OCI-LY3 (cell line): ENCODE results near the gene GALNS.
A peak's percentile ranks its signal among the peaks of the same experiment; 100 is the strongest.

Source experiments
- H2AFZ ChIP-seq: fragments of 200-600, 300-600 bp; shearing (Covaris generic); 2 replicates; pipeline ENCODE4 v1.6.0; 2014; ENCODE audit warnings: antibody characterized with exemption, low read depth, low read length
- H3K27ac ChIP-seq: fragments of 200-600, 300-600 bp; sonication (generic); 2 replicates; pipeline ENCODE4 v1.5.1; 2014; ENCODE audit warnings: mild to moderate bottlenecking, low read length, moderate library complexity, mixed read lengths
- H3K27me3 ChIP-seq: fragments of 200-600, 300-600 bp; sonication (generic); 2 replicates; pipeline ENCODE4 v1.6.1; 2014; ENCODE audit warnings: low read depth, low read length, mixed read lengths
- H3K36me3 ChIP-seq: fragments of 200-600, 300-600 bp; sonication (generic); replicated peaks from 2 replicates; pipeline ENCODE3; 2014; ENCODE audit warnings: low read depth, low read length, mixed read lengths
- H3K4me1 ChIP-seq: fragments of 300-600, 200-600 bp; sonication (generic); 2 replicates; pipeline ENCODE4 v1.6.1; 2014; ENCODE audit warnings: low read length, mixed read lengths
- H3K4me2 ChIP-seq: fragments of 200-600, 300-600 bp; sonication (generic); 2 replicates; pipeline ENCODE4 v1.6.1; 2014; ENCODE audit warnings: low read length, mixed read lengths
- H3K4me3 ChIP-seq: fragments of 300-600, 200-600 bp; sonication (generic); 2 replicates; pipeline ENCODE4 v1.5.1; 2014; ENCODE audit warnings: antibody characterized with exemption, mild to moderate bottlenecking, low read length, moderate library complexity
- H3K79me2 ChIP-seq: fragments of 300-600, 200-600 bp; shearing (Covaris generic); 2 replicates; pipeline ENCODE4 v1.6.1; 2014; ENCODE audit warnings: mild to moderate bottlenecking, low read length, mixed read lengths
- H3K9ac ChIP-seq: fragments of 300-600, 200-600 bp; shearing (Covaris generic); 2 replicates; pipeline ENCODE4 v1.6.0; 2014; ENCODE audit warnings: mild to moderate bottlenecking, low read length, moderate library complexity
- H3K9me3 ChIP-seq: fragments of 200-600, 300-600 bp; shearing (Covaris generic); 2 replicates; pipeline ENCODE4 v1.6.1; 2014; ENCODE audit warnings: low read length, mixed read lengths; ENCODE audit not compliant: insufficient read depth
- H4K20me1 ChIP-seq: fragments of 200-600, 300-600 bp; sonication (generic); 2 replicates; pipeline ENCODE4 v1.6.1; 2016; ENCODE audit warnings: low read length, mixed read lengths; ENCODE audit not compliant: insufficient read depth
- CTCF ChIP-seq: fragments of 200-600, 300-600 bp; sonication (generic); IDR thresholded peaks from 2 replicates; pipeline ENCODE4 v1.5.1; 2014; ENCODE audit warnings: antibody characterized with exemption, low read length, low read depth
- EZH2phosphoT487 ChIP-seq: fragments of 200-600 bp; shearing (Covaris generic); IDR thresholded peaks from 2 replicates; pipeline ENCODE4 v1.6.1; 2018; ENCODE audit warnings: antibody characterized with exemption, mixed run types, low read depth

Gene GALNS

GRCh38 chr16:88784074-88784855, 72.5 kb downstream of the GALNS start:
- no peak overlapping the region for H3K27ac ChIP-seq
- H2AFZ ChIP-seq, result no peak overlapping the region; the same call in 1 of the 2 replicates
- no peaks in the 10 kb centered on the region for H3K36me3 ChIP-seq
- no peaks in the 10 kb centered on the region for H4K20me1 ChIP-seq
- no peaks in the 10 kb centered on the region for H3K9me3 ChIP-seq
- 0 out of 2 replicates have a peak, but pooled peaks cover 4% of the 10 kb centered on the region for H3K27me3 ChIP-seq
- H3K9ac ChIP-seq, result peak overlapping the region; percentile 79
- peaks cover 55% of the 10 kb centered on the region for H3K79me2 ChIP-seq
- peaks cover 33% of the 10 kb centered on the region for H3K4me1 ChIP-seq
- H3K4me3 ChIP-seq, result peak overlapping the region; percentile 84
- H3K4me2 ChIP-seq, result peak overlapping the region; percentile 57
- peak; percentile 36 for TF ChIP-seq CTCF
- TF ChIP-seq EZH2phosphoT487, result no peak

- H3K27me3 ChIP-seq, result 0 out of 2 replicates have a peak, but pooled peaks cover 4% of the 10 kb centered on the region
- no peaks in the 10 kb centered on the region for H3K9me3 ChIP-seq
- H3K27ac ChIP-seq, result no peak overlapping the region
- H3K36me3 ChIP-seq, result no peaks in the 10 kb centered on the region
- H3K4me3 ChIP-seq, result peak overlapping the region; percentile 84
- peak overlapping the region; percentile 79 for H3K9ac ChIP-seq
- TF ChIP-seq CTCF (no peak), EZH2phosphoT487 (no peak)
- peaks cover 33% of the 10 kb centered on the region for H3K4me1 ChIP-seq
- H2AFZ ChIP-seq, result no peak overlapping the region
- H4K20me1 ChIP-seq, result no peaks in the 10 kb centered on the region
- H3K79me2 ChIP-seq, result peaks cover 57% of the 10 kb centered on the region
- peak overlapping the region; percentile 57 for H3K4me2 ChIP-seq
Measured at GRCh38 chr16:88783391-88784073, 73.2 kb downstream of the GALNS start.

- no peak for TF ChIP-seq EZH2phosphoT487
- TF ChIP-seq CTCF, result no peak
- Histone ChIP-seq H3K4me2 (peak overlapping the region; percentile 57), H2AFZ (no peak overlapping the region), H4K20me1 (no peaks in the 10 kb centered on the region), H3K4me3 (peak overlapping the region; percentile 84; the same call in 1 of the 2 replicates), H3K9me3 (no peaks in the 10 kb centered on the region), H3K36me3 (no peaks in the 10 kb centered on the region), H3K79me2 (peaks cover 60% of the 10 kb centered on the region), H3K4me1 (peaks cover 33% of the 10 kb centered on the region), H3K27me3 (0 out of 2 replicates have a peak, but pooled peaks cover 4% of the 10 kb centered on the region), H3K27ac (no peak overlapping the region), H3K9ac (no peak overlapping the region)
Measured at GRCh38 chr16:88782454-88783390, 74.0 kb downstream of the GALNS start.
